Kidney epithelial cell (primary cell): ENCODE measurements around the gene SELENOM. TPM values are rescaled to one million over a fixed set of nuclear protein-coding genes. Genes with fewer than 3 reads are reported as not detected.

Experiments
- DNase-seq: peaks from one replicate; pipeline ENCODE4 v3.0.0-alpha.2; 2010; ENCODE audit warnings: low read depth
- H3K27me3 ChIP-seq: 2 replicates; pipeline ENCODE4 v1.6.0; 2011; ENCODE audit warnings: low read length; ENCODE audit not compliant: control insufficient read depth, insufficient read depth
- H3K36me3 ChIP-seq: 2 replicates; pipeline ENCODE4 v1.5.1; 2011; ENCODE audit warnings: low read length; ENCODE audit not compliant: control insufficient read depth, insufficient read depth
- H3K4me3 ChIP-seq: 2 replicates; pipeline ENCODE4 v1.5.1; 2011; ENCODE audit warnings: low read depth, mild to moderate bottlenecking, control low read depth, low read length
- total RNA-seq: library from RNA; depleted of rRNA; stranded (reverse); fragments of >200 nt; gene quantifications from 2 replicates; pipeline ENCODE4 v1.2.3, GENCODE V29; 2015
- TF ChIP-seq, protein P1 (sequence below): IDR thresholded peaks from 2 replicates; pipeline ENCODE4 v1.5.1; 2011; ENCODE audit warnings: mild to moderate bottlenecking, moderate library complexity, low read length, control low read depth, inconsistent platforms; ENCODE audit not compliant: insufficient read depth, poor library complexity, severe bottlenecking

The SELENOM gene
- total RNA-seq, 1 donor from 2014 or later: 55.2 TPM

DNA sequence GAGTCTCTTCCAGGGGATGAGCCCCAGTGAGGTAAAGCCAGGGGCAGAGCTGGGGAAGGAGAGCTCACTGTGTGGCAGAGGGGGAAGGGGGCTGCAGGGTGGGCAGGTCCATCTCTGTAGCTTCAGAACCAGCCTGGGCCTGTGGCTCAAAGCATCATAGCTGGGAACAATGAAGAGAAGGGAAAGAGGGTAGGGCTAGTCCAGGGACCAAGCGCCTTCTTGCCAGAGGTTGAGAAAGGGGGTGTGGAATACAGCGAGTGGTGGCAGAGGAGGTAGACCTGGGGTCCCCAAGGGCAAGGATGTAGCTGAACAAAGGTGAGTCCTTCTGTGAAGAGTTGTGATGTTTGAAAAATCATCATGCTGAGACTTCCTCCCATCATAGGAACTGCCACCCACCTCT is 34.2 kb upstream of the SELENOM start:
- TF ChIP-seq, protein P1, sequence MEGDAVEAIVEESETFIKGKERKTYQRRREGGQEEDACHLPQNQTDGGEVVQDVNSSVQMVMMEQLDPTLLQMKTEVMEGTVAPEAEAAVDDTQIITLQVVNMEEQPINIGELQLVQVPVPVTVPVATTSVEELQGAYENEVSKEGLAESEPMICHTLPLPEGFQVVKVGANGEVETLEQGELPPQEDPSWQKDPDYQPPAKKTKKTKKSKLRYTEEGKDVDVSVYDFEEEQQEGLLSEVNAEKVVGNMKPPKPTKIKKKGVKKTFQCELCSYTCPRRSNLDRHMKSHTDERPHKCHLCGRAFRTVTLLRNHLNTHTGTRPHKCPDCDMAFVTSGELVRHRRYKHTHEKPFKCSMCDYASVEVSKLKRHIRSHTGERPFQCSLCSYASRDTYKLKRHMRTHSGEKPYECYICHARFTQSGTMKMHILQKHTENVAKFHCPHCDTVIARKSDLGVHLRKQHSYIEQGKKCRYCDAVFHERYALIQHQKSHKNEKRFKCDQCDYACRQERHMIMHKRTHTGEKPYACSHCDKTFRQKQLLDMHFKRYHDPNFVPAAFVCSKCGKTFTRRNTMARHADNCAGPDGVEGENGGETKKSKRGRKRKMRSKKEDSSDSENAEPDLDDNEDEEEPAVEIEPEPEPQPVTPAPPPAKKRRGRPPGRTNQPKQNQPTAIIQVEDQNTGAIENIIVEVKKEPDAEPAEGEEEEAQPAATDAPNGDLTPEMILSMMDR: no peak
- no peak for DNase-seq
- Histone ChIP-seq H3K27me3 (peaks cover 33% of the 10 kb centered on the region), H3K36me3 (no peaks in the 10 kb centered on the region), H3K4me3 (no peak overlapping the region)

DNA sequence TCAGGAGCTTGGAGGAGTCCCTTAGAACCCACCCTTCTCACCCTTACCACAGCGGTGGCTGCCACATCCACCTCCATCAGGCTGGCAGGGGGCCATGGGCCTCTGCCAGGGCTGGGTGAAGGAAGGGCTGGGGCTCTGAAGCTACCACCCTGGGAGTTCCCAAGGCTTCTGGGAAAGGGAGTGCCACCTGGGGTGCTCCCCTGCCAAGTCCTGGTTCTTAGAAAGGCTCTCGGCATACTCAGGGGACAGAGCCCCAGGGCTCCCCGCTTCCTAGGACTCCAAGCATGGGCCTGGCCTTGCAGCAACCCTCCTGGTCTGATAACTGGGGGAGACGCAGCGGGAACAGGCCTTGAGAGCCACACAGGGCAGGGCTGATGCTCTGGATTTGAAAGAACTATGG is 33.4 kb upstream of the SELENOM start:
- H3K4me3 ChIP-seq: no peak overlapping the region
- DNase-seq: no peak
- no peaks in the 10 kb centered on the region for H3K36me3 ChIP-seq
- TF ChIP-seq, protein P1: no peak
- H3K27me3 ChIP-seq: peaks cover 33% of the 10 kb centered on the region

DNA sequence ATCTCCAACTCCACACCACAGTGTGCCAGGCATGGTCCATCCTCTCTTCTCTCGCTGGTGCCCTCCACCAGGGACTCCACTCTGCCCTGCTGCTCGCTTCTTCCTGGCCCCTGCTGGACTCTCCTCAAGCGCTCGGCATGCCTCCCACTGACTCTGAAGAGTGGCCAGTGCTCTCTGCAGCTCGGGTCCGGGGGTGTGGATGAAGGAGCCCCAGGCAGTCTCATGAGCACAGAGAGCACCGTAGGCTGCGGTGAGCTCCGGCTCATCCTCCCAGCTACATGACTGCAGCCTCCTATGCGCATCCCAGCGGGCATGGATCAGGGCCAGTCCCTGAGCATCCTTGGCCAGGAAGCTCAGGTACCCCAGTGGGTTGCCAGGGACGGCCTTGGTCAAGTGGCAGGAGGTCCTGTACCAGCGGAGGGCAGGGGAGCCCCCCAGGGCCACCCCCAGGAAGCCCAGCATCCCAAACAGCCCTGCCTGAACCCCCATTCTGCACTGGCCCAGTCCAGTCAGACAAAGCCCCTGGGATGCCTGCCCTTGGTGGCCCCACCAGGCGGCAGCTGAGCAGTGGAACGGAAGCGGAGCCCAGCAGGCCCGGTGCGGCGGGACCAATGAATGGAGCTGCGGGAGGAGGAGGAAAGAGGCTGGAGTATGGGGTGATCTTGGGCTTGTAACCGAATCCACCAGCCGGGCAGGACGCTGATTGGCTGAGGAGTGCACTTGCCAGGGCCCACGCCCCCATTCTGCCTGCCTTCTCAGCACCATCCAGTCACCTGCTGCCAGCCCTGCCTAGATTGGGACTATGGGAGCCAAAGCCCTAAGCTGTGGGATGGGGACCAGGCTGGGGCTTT is 32.7 kb upstream of the SELENOM start, which contains the start of gene PLA2G3:
TSS of gene PLA2G3 (minus strand) at position 643 of the 851 bp plus-strand sequence. CDS start at position 489, 154 bp downstream.
- Histone ChIP-seq H3K36me3 (no peaks in the 10 kb centered on the region), H3K27me3 (peaks cover 33% of the 10 kb centered on the region), H3K4me3 (no peak within 1 kb of the TSS)
- TF ChIP-seq, protein P1: no peak
- DNase-seq: no peak

- H3K36me3 ChIP-seq: no peaks in the 10 kb centered on the region
- DNase-seq: no peak
- no peak overlapping the region for H3K4me3 ChIP-seq
- H3K27me3 ChIP-seq: peaks cover 33% of the 10 kb centered on the region
- TF ChIP-seq, protein P1: no peak
Measured at GRCh38 chr22:31139066-31139465, 31.7 kb upstream of the SELENOM start.

GRCh38 chr22:31138126-31138525 is 30.8 kb upstream of the SELENOM start:
- Histone ChIP-seq H3K27me3 (peaks cover 31% of the 10 kb centered on the region), H3K4me3 (no peak overlapping the region), H3K36me3 (no peaks in the 10 kb centered on the region)
- TF ChIP-seq, protein P1: no peak
- DNase-seq: no peak

- TF ChIP-seq, protein P1: no peak
Measured at GRCh38 chr22:31137721-31138120, 30.4 kb upstream of the SELENOM start.

More at GRCh38 chr22:31137721-31138120, 30.4 kb upstream of the SELENOM start:
- Histone ChIP-seq H3K36me3 (no peaks in the 10 kb centered on the region), H3K4me3 (no peak overlapping the region), H3K27me3 (peaks cover 31% of the 10 kb centered on the region)
- no peak for DNase-seq
